DND-41 (cell line): Measurements from ENCODE around the gene CLCN2.

Experiments
- ATAC-seq: fragments of 200-7000 bp; cut with Tn5 transposase; 3 replicates; pipeline ENCODE4 v1.9.1; 2021; ENCODE audit warnings: low read depth; ENCODE audit not compliant: insufficient read depth
- DNase-seq: peaks from one replicate; pipeline ENCODE4 v3.0.0-alpha.2; 2020
- H2AFZ ChIP-seq: 2 replicates; pipeline ENCODE4 v1.6.0; 2012; ENCODE audit warnings: low read depth, low read length
- H3K27ac ChIP-seq: 2 replicates; pipeline ENCODE4 v1.5.1; 2012; ENCODE audit warnings: low read length, inconsistent platforms
- H3K27me3 ChIP-seq: fragments of 200-600 bp; sonication (generic); 2 replicates; pipeline ENCODE4 v1.6.0; 2012; ENCODE audit warnings: low read length, mild to moderate bottlenecking, inconsistent platforms; ENCODE audit not compliant: insufficient read depth, poor library complexity
- H3K36me3 ChIP-seq: 2 replicates; pipeline ENCODE4 v1.5.1; 2012; ENCODE audit warnings: low read length, inconsistent platforms; ENCODE audit not compliant: insufficient read depth
- H3K4me1 ChIP-seq: 2 replicates; pipeline ENCODE4 v1.5.1; 2012; ENCODE audit warnings: mild to moderate bottlenecking, low read length; ENCODE audit not compliant: insufficient read depth
- H3K4me2 ChIP-seq: 2 replicates; pipeline ENCODE4 v1.6.0; 2012; ENCODE audit warnings: mild to moderate bottlenecking, moderate library complexity, low read length, inconsistent platforms; ENCODE audit not compliant: insufficient read depth
- H3K4me3 ChIP-seq, 2 experiments: fragments of 200-600 bp in 1 of 2; shearing (Covaris generic) in 1 of 2; 2 replicates each; pipeline ENCODE4 v1.5.1; 2012 to 2016; ENCODE audit warnings: inconsistent platforms in 2 of 2, low read length in 2 of 2, mild to moderate bottlenecking in 2 of 2, low read depth in 1 of 2, moderate library complexity in 1 of 2
- H3K79me2 ChIP-seq: 2 replicates; pipeline ENCODE4 v1.6.0; 2012; ENCODE audit warnings: low read length, inconsistent platforms; ENCODE audit not compliant: insufficient read depth
- H3K9ac ChIP-seq: 2 replicates; pipeline ENCODE4 v1.6.0; 2012; ENCODE audit warnings: low read depth, mild to moderate bottlenecking, inconsistent platforms, low read length, moderate library complexity
- H3K9me3 ChIP-seq: 2 replicates; pipeline ENCODE4 v1.5.1; 2012; ENCODE audit warnings: low read length, moderate library complexity, mild to moderate bottlenecking, inconsistent platforms; ENCODE audit not compliant: insufficient read depth, severe bottlenecking
- H4K20me1 ChIP-seq: 2 replicates; pipeline ENCODE4 v1.6.0; 2012; ENCODE audit warnings: low read length; ENCODE audit not compliant: insufficient read depth
- CTCF ChIP-seq: IDR thresholded peaks from 2 replicates; pipeline ENCODE4 v1.5.1; 2012; ENCODE audit warnings: borderline replicate concordance, low read length, moderate library complexity, mild to moderate bottlenecking; ENCODE audit not compliant: poor library complexity, severe bottlenecking; ENCODE audit errors: extremely low read depth
- EZH2 ChIP-seq: IDR thresholded peaks from 3 replicates; pipeline ENCODE4 v1.6.1; 2012; ENCODE audit warnings: borderline replicate concordance, low read depth, mild to moderate bottlenecking, moderate library complexity, low read length, inconsistent platforms; ENCODE audit not compliant: severe bottlenecking

CLCN2 gene

GRCh38 chr3:184388164-184388935 lies 26.9 kb upstream of the CLCN2 start:
- no peaks in the 10 kb centered on the region for H4K20me1 ChIP-seq
- no peaks in the 10 kb centered on the region for H3K27me3 ChIP-seq
- H3K9ac ChIP-seq, result no peak overlapping the region
- ATAC-seq, result no peak
- no peaks in the 10 kb centered on the region for H3K36me3 ChIP-seq
- no peak overlapping the region for H3K27ac ChIP-seq
- H3K4me3 ChIP-seq, result no peak overlapping the region
- no peak overlapping the region for H2AFZ ChIP-seq
- no peak overlapping the region for H3K4me2 ChIP-seq
- H3K79me2 ChIP-seq, result no peaks in the 10 kb centered on the region
- no peak for DNase-seq
- no peak for TF ChIP-seq CTCF
- no peak for TF ChIP-seq EZH2
- no peaks in the 10 kb centered on the region for H3K4me1 ChIP-seq
- no peaks in the 10 kb centered on the region for H3K9me3 ChIP-seq

- Histone ChIP-seq H3K4me1 (no peaks in the 10 kb centered on the region), H3K9me3 (no peaks in the 10 kb centered on the region), H4K20me1 (no peaks in the 10 kb centered on the region), H3K36me3 (no peaks in the 10 kb centered on the region), H3K27ac (no peak overlapping the region), H3K4me3 (no peak overlapping the region), H2AFZ (no peak overlapping the region), H3K4me2 (no peak overlapping the region), H3K79me2 (no peaks in the 10 kb centered on the region), H3K9ac (no peak overlapping the region), H3K27me3 (no peaks in the 10 kb centered on the region)
- ATAC-seq (no peak), DNase-seq (no peak)
- TF ChIP-seq CTCF (no peak), EZH2 (no peak)
Measured at GRCh38 chr3:184387174-184387714, 25.8 kb upstream of the CLCN2 start.

GRCh38 chr3:184386047-184386806 lies 24.8 kb upstream of the CLCN2 start:
- H3K9ac ChIP-seq, result no peak overlapping the region
- no peak for TF ChIP-seq EZH2
- no peak for TF ChIP-seq CTCF
- H3K4me1 ChIP-seq, result no peaks in the 10 kb centered on the region
- H3K4me3 ChIP-seq, result no peak overlapping the region
- no peaks in the 10 kb centered on the region for H3K9me3 ChIP-seq
- no peaks in the 10 kb centered on the region for H3K27me3 ChIP-seq
- no peak for DNase-seq
- no peak overlapping the region for H3K27ac ChIP-seq
- ATAC-seq, result no peak
- H3K36me3 ChIP-seq, result no peaks in the 10 kb centered on the region
- no peak overlapping the region for H2AFZ ChIP-seq
- H3K4me2 ChIP-seq, result no peak overlapping the region
- H3K79me2 ChIP-seq, result no peaks in the 10 kb centered on the region
- no peaks in the 10 kb centered on the region for H4K20me1 ChIP-seq
